B cell (primary cell): ENCODE results near the gene C14orf119. TPM values are rescaled to one million over a fixed set of nuclear protein-coding genes. Genes with fewer than 3 reads are reported as not detected.

ENCODE experiments used
- ATAC-seq: fragments of 200-7000 bp; cut with Tn5 transposase; one replicate; pipeline ENCODE4 v1.10.0; 2021; ENCODE audit warnings: low read depth, mild to moderate bottlenecking, moderate number of reproducible peaks, moderate library complexity
- CTCF ChIA-PET: fragments of 350-600 bp; sonication (Branson Sonifier 250); formaldehyde crosslinking; loops from one replicate; lab custom pipeline; 2021; ENCODE audit warnings: antibody characterized with exemption, inconsistent platforms; lab: Charles Lee
- POLR2A ChIA-PET: fragments of 350-600 bp; sonication (Branson Sonifier 250); formaldehyde crosslinking; loops from one replicate; lab custom pipeline; 2021; ENCODE audit warnings: antibody characterized with exemption; lab: Charles Lee
- DNase-seq: peaks from one replicate; pipeline ENCODE4 v3.0.0; 2013
- H2AFZ ChIP-seq: 2 replicates; pipeline ENCODE4 v1.6.1; 2012; ENCODE audit warnings: mild to moderate bottlenecking, low read depth, low read length; ENCODE audit not compliant: insufficient read depth, poor library complexity, severe bottlenecking
- H3K27ac ChIP-seq, 2 donors: 1 replicate in 1 of 2; 2 replicates in 1 of 2; pipeline ENCODE4 v1.5.1; 2012 to 2013; ENCODE audit warnings: low read length in 2 of 2, mild to moderate bottlenecking in 2 of 2, moderate library complexity in 1 of 2
- H3K27me3 ChIP-seq, 4 experiments: fragments of 200-600 bp in 1 of 4; sonication (generic) in 1 of 4; replicated peaks in 1 of 4; 1 replicate in 2 of 4; 2 replicates in 2 of 4; pipeline versions ENCODE4 v1.6.1 to v1.7.0; 2013 to 2016; ENCODE audit warnings: low read length in 3 of 4, mild to moderate bottlenecking in 2 of 4, mixed read lengths in 1 of 4, moderate library complexity in 1 of 4; ENCODE audit not compliant: insufficient read depth in 4 of 4, control insufficient read depth in 3 of 4; ENCODE audit errors: control extremely low read depth in 1 of 4
- H3K36me3 ChIP-seq, 2 experiments: replicated peaks in 1 of 2; 1 replicate in 1 of 2; 2 replicates in 1 of 2; pipeline versions ENCODE4 v1.6.1 to v1.7.1; 2013; ENCODE audit warnings: low read length in 1 of 2; ENCODE audit not compliant: insufficient read depth in 2 of 2, control insufficient read depth in 1 of 2; ENCODE audit errors: control extremely low read depth in 1 of 2, extremely low read depth in 1 of 2
- H3K4me1 ChIP-seq, 2 donors: fragments of 200-600 bp in 1 of 2; sonication (generic) in 1 of 2; 1 replicate in 1 of 2; 2 replicates in 1 of 2; pipeline versions ENCODE4 v1.5.1 to v1.6.1; 2013 to 2017; ENCODE audit warnings: low read length in 2 of 2; ENCODE audit not compliant: control insufficient read depth in 2 of 2, insufficient read depth in 2 of 2
- H3K4me2 ChIP-seq: replicated peaks from 2 replicates; pipeline ENCODE3; 2012; ENCODE audit warnings: mild to moderate bottlenecking, low read depth, low read length; ENCODE audit not compliant: poor library complexity, severe bottlenecking
- H3K4me3 ChIP-seq, 5 experiments: fragments of 200-600 bp in 1 of 5; sonication (generic) in 1 of 5; 1 replicate in 3 of 5; 2 replicates in 2 of 5; pipeline versions ENCODE4 v1.5.1 to v1.7.0; 2011 to 2016; ENCODE audit warnings: low read length in 4 of 5, mild to moderate bottlenecking in 4 of 5, low read depth in 2 of 5, control low read depth in 1 of 5, moderate library complexity in 1 of 5; ENCODE audit not compliant: insufficient read depth in 1 of 5; ENCODE audit errors: control extremely low read depth in 1 of 5, extremely low read depth in 1 of 5
- H3K79me2 ChIP-seq: fragments of 200-600 bp; sonication (generic); one replicate; pipeline ENCODE4 v1.6.0; 2016; ENCODE audit warnings: low read length; ENCODE audit not compliant: control insufficient read depth, insufficient read depth
- H3K9ac ChIP-seq: fragments of 200-600 bp; sonication (generic); 2 replicates; pipeline ENCODE4 v1.6.1; 2017; ENCODE audit warnings: mild to moderate bottlenecking, low read length, moderate library complexity
- H3K9me3 ChIP-seq, 3 donors: one replicate each; pipeline versions ENCODE4 v1.6.1 to v1.7.1; 2013; ENCODE audit warnings: low read length in 2 of 3; ENCODE audit not compliant: control insufficient read depth in 2 of 3, insufficient read depth in 1 of 3; ENCODE audit errors: control extremely low read depth in 1 of 3
- H4K20me1 ChIP-seq: 2 replicates; pipeline ENCODE4 v1.6.0; 2012; ENCODE audit warnings: mild to moderate bottlenecking, low read length; ENCODE audit not compliant: insufficient read depth, control insufficient read depth, poor library complexity, severe bottlenecking
- H3K27ac Mint-ChIP-seq: one replicate; pipeline ENCODE4 v1.8.0; 2021; ENCODE audit warnings: mixed read lengths
- H3K27me3 Mint-ChIP-seq: one replicate; pipeline ENCODE4 v1.8.0; 2021; ENCODE audit warnings: mixed read lengths
- H3K4me1 Mint-ChIP-seq: one replicate; pipeline ENCODE4 v1.8.0; 2021; ENCODE audit warnings: mixed read lengths
- H3K4me3 Mint-ChIP-seq: one replicate; pipeline ENCODE4 v1.8.0; 2021; ENCODE audit warnings: mixed read lengths
- H3K9me3 Mint-ChIP-seq: one replicate; pipeline ENCODE4 v1.8.0; 2022; ENCODE audit warnings: mixed read lengths; ENCODE audit not compliant: insufficient read depth
- EZH2 ChIP-seq: IDR thresholded peaks from 2 replicates; pipeline ENCODE4 v1.6.1; 2012; ENCODE audit warnings: borderline replicate concordance, low read depth, mild to moderate bottlenecking, moderate library complexity, low read length; ENCODE audit not compliant: insufficient read depth, poor library complexity, severe bottlenecking
- WGBS: methylation state at CpG from one replicate; pipeline ENCODE4 v1.1.5; 2013; ENCODE audit warnings: missing lambda C conversion rate; ENCODE audit not compliant: insufficient coverage; 5-methylcytosine and 5-hydroxymethylcytosine counted together
- intact Hi-C: fragments of 100-400 bp; cut with micrococcal nuclease; formaldehyde crosslinking; loops from one replicate; pipeline ENCODE4 v1.10.0; 2022
- polyA plus RNA-seq: library from polyadenylated mRNA; depleted of rRNA; stranded (reverse); fragments of >200 nt; gene quantifications from 2 replicates; pipeline ENCODE4 v1.2.3, GENCODE V29; 2012
- total RNA-seq, 2 donors: library from RNA; stranded (reverse); fragments of 120-200 nt in 1 of 2; gene quantifications; 1 replicate in 1 of 2; 2 replicates in 1 of 2; pipeline versions ENCODE4 v1.2.3 to v1.2.4, GENCODE V29; 2013 to 2022
- TF ChIP-seq, protein P1 (sequence below): fragments of 200-600 bp; IDR thresholded peaks from one replicate; pipeline ENCODE4 v1.8.0; 2022; ENCODE audit warnings: antibody characterized with exemption, mild to moderate bottlenecking

C14orf119 gene
- total and polyA plus RNA-seq, 2 donors (not counting 1 experiment from before 2014, with no cell fraction given): 12.2 to 30.6 TPM

GRCh38 chr14:23137192-23137812, 42.0 kb downstream of the C14orf119 start:
- no peak overlapping the region for H3K27ac ChIP-seq
- Mint-ChIP-seq H3K9me3 (no peaks in the 10 kb centered on the region), H3K27ac (no peak overlapping the region), H3K4me3 (no peak overlapping the region), H3K4me1 (no peaks in the 10 kb centered on the region), H3K27me3 (no peaks in the 10 kb centered on the region)
- H3K79me2 ChIP-seq: no peaks in the 10 kb centered on the region
- TF ChIP-seq, protein P1, sequence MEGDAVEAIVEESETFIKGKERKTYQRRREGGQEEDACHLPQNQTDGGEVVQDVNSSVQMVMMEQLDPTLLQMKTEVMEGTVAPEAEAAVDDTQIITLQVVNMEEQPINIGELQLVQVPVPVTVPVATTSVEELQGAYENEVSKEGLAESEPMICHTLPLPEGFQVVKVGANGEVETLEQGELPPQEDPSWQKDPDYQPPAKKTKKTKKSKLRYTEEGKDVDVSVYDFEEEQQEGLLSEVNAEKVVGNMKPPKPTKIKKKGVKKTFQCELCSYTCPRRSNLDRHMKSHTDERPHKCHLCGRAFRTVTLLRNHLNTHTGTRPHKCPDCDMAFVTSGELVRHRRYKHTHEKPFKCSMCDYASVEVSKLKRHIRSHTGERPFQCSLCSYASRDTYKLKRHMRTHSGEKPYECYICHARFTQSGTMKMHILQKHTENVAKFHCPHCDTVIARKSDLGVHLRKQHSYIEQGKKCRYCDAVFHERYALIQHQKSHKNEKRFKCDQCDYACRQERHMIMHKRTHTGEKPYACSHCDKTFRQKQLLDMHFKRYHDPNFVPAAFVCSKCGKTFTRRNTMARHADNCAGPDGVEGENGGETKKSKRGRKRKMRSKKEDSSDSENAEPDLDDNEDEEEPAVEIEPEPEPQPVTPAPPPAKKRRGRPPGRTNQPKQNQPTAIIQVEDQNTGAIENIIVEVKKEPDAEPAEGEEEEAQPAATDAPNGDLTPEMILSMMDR: no peak
- H3K9ac ChIP-seq: no peak overlapping the region
- no peak for DNase-seq
- H3K4me2 ChIP-seq: no peak overlapping the region
- H3K36me3 ChIP-seq: no peaks in the 10 kb centered on the region
- no peak overlapping the region for H2AFZ ChIP-seq
- H3K4me3 ChIP-seq: no peak overlapping the region
- ChIA-PET POLR2A (no interaction called here), CTCF (interaction anchor here (0.8 kb wide), 1 partner anchor 47 kb away, joined by 3 read pairs; no protein-coding TSS in a partner anchor)
- intact Hi-C loops: no loop called here
- WGBS: 86% methylated on average over 7 of the region's 11 CpGs
- no peaks in the 10 kb centered on the region for H3K4me1 ChIP-seq
- ATAC-seq: no peak
- no peaks in the 10 kb centered on the region for H3K27me3 ChIP-seq
- H4K20me1 ChIP-seq: no peaks in the 10 kb centered on the region
- no peaks in the 10 kb centered on the region for H3K9me3 ChIP-seq

DNA sequence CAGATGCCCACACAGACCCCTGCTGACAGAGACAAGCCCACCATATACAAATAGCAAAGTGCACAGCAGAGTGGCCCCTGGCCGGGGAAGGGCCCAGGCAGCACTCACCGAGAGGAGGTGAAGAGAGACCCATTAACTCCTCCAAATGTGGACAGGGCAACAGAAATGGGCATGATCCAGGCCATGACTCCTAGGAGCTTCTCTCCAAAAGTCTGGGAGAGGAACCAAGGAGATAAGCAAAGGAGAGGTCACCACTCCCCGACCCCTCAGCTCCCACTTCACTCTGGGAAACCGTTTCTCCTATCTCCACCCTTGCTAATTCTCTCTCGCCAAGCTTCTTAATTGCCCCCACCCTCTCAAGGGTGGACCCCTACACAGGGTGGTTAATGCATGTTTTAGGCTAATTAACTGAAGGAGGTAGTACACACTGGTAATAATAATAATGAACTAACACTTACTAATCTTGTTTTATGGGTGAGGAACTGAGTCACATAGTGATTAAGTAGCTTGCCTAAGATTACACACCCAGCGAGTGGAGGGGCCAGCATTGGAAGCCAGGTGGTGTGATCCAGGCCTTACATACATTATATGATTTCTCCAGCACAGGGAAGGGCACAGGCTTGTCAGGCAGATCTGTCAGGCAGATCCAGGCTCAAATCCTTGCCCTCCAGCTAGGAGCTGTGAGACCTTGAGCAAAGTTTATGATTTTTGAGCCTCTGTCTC, 42.7 kb downstream of the C14orf119 start:
- intact Hi-C loops: no loop called here
- no peaks in the 10 kb centered on the region for H3K4me1 Mint-ChIP-seq
- Histone ChIP-seq H2AFZ (no peak overlapping the region), H3K4me2 (no peak overlapping the region), H3K79me2 (no peaks in the 10 kb centered on the region), H3K36me3 (no peaks in the 10 kb centered on the region), H3K27ac (no peak overlapping the region), H4K20me1 (no peaks in the 10 kb centered on the region), H3K9me3 (no peaks in the 10 kb centered on the region), H3K9ac (no peak overlapping the region), H3K27me3 (no peaks in the 10 kb centered on the region), H3K4me1 (no peaks in the 10 kb centered on the region), H3K4me3 (no peak overlapping the region)
- no peak for ATAC-seq
- TF ChIP-seq, protein P1: no peak
- no peak for TF ChIP-seq EZH2
- H3K27ac Mint-ChIP-seq: no peak overlapping the region
- no peak for DNase-seq
- H3K27me3 Mint-ChIP-seq: no peaks in the 10 kb centered on the region
- POLR2A ChIA-PET: no interaction called here
- H3K4me3 Mint-ChIP-seq: no peak overlapping the region
- WGBS: 100% methylated on average over 2 of the region's 6 CpGs
- CTCF ChIA-PET: interaction anchor here (0.8 kb wide), 1 partner anchor 46 kb away, joined by 3 read pairs; no protein-coding TSS in a partner anchor
- no peaks in the 10 kb centered on the region for H3K9me3 Mint-ChIP-seq
